Left renal cortex interstitium (tissue), 4 donors: ENCODE results near the gene CMTM1. TPM values are rescaled to one million over a fixed set of nuclear protein-coding genes. Genes with fewer than 3 reads are reported as not detected.
"Not testable (repeated sequence)": the region's sequence is repeated elsewhere in the genome, so short reads cannot be mapped to it uniquely, and the experiment has no call there.

Experiments
- DNase-seq, 4 donors: peaks; one replicate each; pipeline ENCODE4 v3.0.0-alpha.2; 2013; ENCODE audit warnings: low read depth in 4 of 4, low spot score in 2 of 4, missing footprints in 1 of 4
- polyA plus RNA-seq, 4 donors: library from polyadenylated mRNA; unstranded; fragments of 120-200 nt; gene quantifications; one replicate each; pipeline ENCODE4 v1.2.1, GENCODE V29; 2013; ENCODE audit not compliant: insufficient read length in 4 of 4

The CMTM1 gene
- polyA plus RNA-seq, 4 donors = 4.9 to 12.0 (median 7.2) TPM

- no peak for DNase-seq
These were observed 6.1 kb upstream of the CMTM1 start for GRCh38 chr16:66560107-66560506.

- no peak for DNase-seq
These were observed 4.7 kb upstream of the CMTM1 start for GRCh38 chr16:66561381-66562080.

- DNase-seq = no peak
These were observed 3.8 kb upstream of the CMTM1 start for GRCh38 chr16:66562409-66562808.

- no peak for DNase-seq
These were observed 3.3 kb upstream of the CMTM1 start for GRCh38 chr16:66562986-66563385.

- DNase-seq = no peak
These were observed 2.5 kb upstream of the CMTM1 start for GRCh38 chr16:66563574-66564334.

GRCh38 chr16:66567270-66567669, 1.0 kb downstream of the CMTM1 start:
- not testable (repeated sequence) for DNase-seq

- DNase-seq = no peak
These were observed 2.1 kb downstream of the CMTM1 start for GRCh38 chr16:66568355-66568754.

- DNase-seq = no peak
These were observed 2.9 kb downstream of the CMTM1 start for GRCh38 chr16:66569131-66569530.

GRCh38 chr16:66569827-66570405, 3.7 kb downstream of the CMTM1 start:
- DNase-seq = no peak

- DNase-seq = no peak
These were observed 6.1 kb downstream of the CMTM1 start for GRCh38 chr16:66572356-66572755.

GRCh38 chr16:66574081-66574480, 7.8 kb downstream of the CMTM1 start:
- no peak for DNase-seq

GRCh38 chr16:66574531-66574930, 8.3 kb downstream of the CMTM1 start:
- no peak for DNase-seq

GRCh38 chr16:66575060-66575459, 8.8 kb downstream of the CMTM1 start:
- no peak for DNase-seq

GRCh38 chr16:66576296-66576695, 10.1 kb downstream of the CMTM1 start:
- DNase-seq = no peak

GRCh38 chr16:66578651-66579531, 12.7 kb downstream of the CMTM1 start, which contains the start of gene CMTM2:
Gene CMTM2, plus strand, starts transcription at chr16:66579463. Its CDS starts 145 bp downstream, at chr16:66579608.
- peak in 2 of 4 donors; percentile 8 to 22 for DNase-seq

- DNase-seq = peak in 1 of 4 donors; percentile 16
These were observed 14.5 kb downstream of the CMTM1 start for GRCh38 chr16:66580605-66581209.

- DNase-seq = no peak
These were observed 15.2 kb downstream of the CMTM1 start for GRCh38 chr16:66581246-66581952.

- DNase-seq = no peak
These were observed 19.4 kb downstream of the CMTM1 start for GRCh38 chr16:66585481-66586239.
